Neuronal stem cell (in vitro differentiated cells): ENCODE data around the gene OR10H3.
"Not testable (repeated sequence)": the region's sequence is repeated elsewhere in the genome, so short reads cannot be mapped to it uniquely, and the experiment has no call there.

Experiments used
- DNase-seq: peaks from one replicate; pipeline ENCODE4 v3.0.0-alpha.2; 2013; ENCODE audit warnings: low spot score
- H2AFZ ChIP-seq: one replicate; pipeline ENCODE4 v1.6.1; 2013; ENCODE audit warnings: mild to moderate bottlenecking, low read length, inconsistent platforms
- H2AK5ac ChIP-seq: 2 replicates; pipeline ENCODE4 v1.6.1; 2013; ENCODE audit warnings: low read depth, mild to moderate bottlenecking, inconsistent platforms, low read length, moderate library complexity, mixed read lengths
- H2BK120ac ChIP-seq: 2 replicates; pipeline ENCODE4 v1.6.1; 2013; ENCODE audit warnings: low read depth, mild to moderate bottlenecking, inconsistent platforms, low read length, moderate library complexity, mixed read lengths
- H2BK12ac ChIP-seq: one replicate; pipeline ENCODE4 v1.6.1; 2013; ENCODE audit warnings: low read length, inconsistent platforms
- H2BK15ac ChIP-seq: 2 replicates; pipeline ENCODE4 v1.6.1; 2013; ENCODE audit warnings: mild to moderate bottlenecking, low read length, inconsistent platforms, mixed read lengths
- H2BK5ac ChIP-seq: one replicate; pipeline ENCODE4 v1.6.1; 2013; ENCODE audit warnings: inconsistent platforms, mild to moderate bottlenecking, low read length, moderate library complexity
- H3K14ac ChIP-seq: one replicate; pipeline ENCODE4 v1.6.1; 2013; ENCODE audit warnings: low read length, inconsistent platforms
- H3K18ac ChIP-seq: 2 replicates; pipeline ENCODE4 v1.6.1; 2013; ENCODE audit warnings: low read length, inconsistent platforms
- H3K23ac ChIP-seq: 2 replicates; pipeline ENCODE4 v1.6.1; 2013; ENCODE audit warnings: low read depth, mild to moderate bottlenecking, mixed read lengths, low read length, inconsistent platforms; ENCODE audit not compliant: poor library complexity
- H3K27ac ChIP-seq: replicated peaks from 3 replicates; pipeline ENCODE4 v1.5.1; 2013; ENCODE audit warnings: low read length, inconsistent platforms
- H3K27me3 ChIP-seq, 3 experiments: 2 replicates each; pipeline ENCODE4 v1.6.1; 2013; ENCODE audit warnings: low read length in 3 of 3, mild to moderate bottlenecking in 2 of 3, inconsistent platforms in 1 of 3, low read depth in 1 of 3, mixed read lengths in 1 of 3, moderate library complexity in 1 of 3; ENCODE audit not compliant: control insufficient read depth in 3 of 3, insufficient read depth in 3 of 3
- H3K36me3 ChIP-seq, 2 donors: replicated peaks in 1 of 2; 2 replicates each; pipeline ENCODE4 v1.6.1; 2013; ENCODE audit warnings: low read length in 2 of 2; ENCODE audit not compliant: control insufficient read depth in 2 of 2, insufficient read depth in 2 of 2
- H3K4ac ChIP-seq: 2 replicates; pipeline ENCODE4 v1.6.1; 2013; ENCODE audit warnings: inconsistent platforms, mild to moderate bottlenecking, low read length, moderate library complexity
- H3K4me1 ChIP-seq, 2 donors: 1 replicate in 1 of 2; 2 replicates in 1 of 2; pipeline ENCODE4 v1.6.1; 2013; ENCODE audit warnings: low read length in 2 of 2, low read depth in 1 of 2; ENCODE audit not compliant: control insufficient read depth in 2 of 2, insufficient read depth in 1 of 2
- H3K4me2 ChIP-seq: one replicate; pipeline ENCODE4 v1.6.1; 2013; ENCODE audit warnings: mild to moderate bottlenecking, low read length, inconsistent platforms; ENCODE audit not compliant: insufficient read depth, poor library complexity, severe bottlenecking
- H3K4me3 ChIP-seq, 2 donors: 2 replicates each; pipeline ENCODE4 v1.5.1; 2013; ENCODE audit warnings: low read length in 2 of 2, mild to moderate bottlenecking in 2 of 2, inconsistent platforms in 1 of 2, moderate library complexity in 1 of 2
- H3K79me1 ChIP-seq: one replicate; pipeline ENCODE4 v1.6.1; 2013; ENCODE audit warnings: low read depth, mild to moderate bottlenecking, inconsistent platforms, low read length, moderate library complexity
- H3K9ac ChIP-seq: one replicate; pipeline ENCODE4 v1.6.1; 2013; ENCODE audit warnings: mild to moderate bottlenecking, low read depth, low read length, inconsistent platforms; ENCODE audit not compliant: poor library complexity
- H3K9me3 ChIP-seq, 2 donors: replicated peaks in 1 of 2; 2 replicates each; pipeline versions ENCODE3 to v1.6.1; 2013; ENCODE audit warnings: low read length in 2 of 2, mild to moderate bottlenecking in 2 of 2, inconsistent platforms in 1 of 2, low read depth in 1 of 2, mixed read lengths in 1 of 2, moderate library complexity in 1 of 2; ENCODE audit not compliant: control insufficient read depth in 2 of 2, insufficient read depth in 1 of 2
- H4K8ac ChIP-seq: one replicate; pipeline ENCODE4 v1.6.1; 2013; ENCODE audit warnings: low read depth, mild to moderate bottlenecking, inconsistent platforms, low read length, moderate library complexity
- H4K91ac ChIP-seq: one replicate; pipeline ENCODE4 v1.6.1; 2013; ENCODE audit warnings: low read length, low read depth, mild to moderate bottlenecking, inconsistent platforms; ENCODE audit not compliant: poor library complexity
- WGBS, 2 donors: extraction: QIAGEN DNeasy Blood & Tissue Kit; methylation state at CpG; one replicate each; pipeline ENCODE4 v1.1.7; 2013; ENCODE audit warnings: missing lambda C conversion rate in 2 of 2, mixed read lengths in 1 of 2; ENCODE audit not compliant: insufficient read length in 2 of 2, insufficient replicate concordance in 1 of 2; ENCODE audit errors: extremely low coverage in 2 of 2; 5-methylcytosine and 5-hydroxymethylcytosine counted together

The OR10H3 gene

DNA sequence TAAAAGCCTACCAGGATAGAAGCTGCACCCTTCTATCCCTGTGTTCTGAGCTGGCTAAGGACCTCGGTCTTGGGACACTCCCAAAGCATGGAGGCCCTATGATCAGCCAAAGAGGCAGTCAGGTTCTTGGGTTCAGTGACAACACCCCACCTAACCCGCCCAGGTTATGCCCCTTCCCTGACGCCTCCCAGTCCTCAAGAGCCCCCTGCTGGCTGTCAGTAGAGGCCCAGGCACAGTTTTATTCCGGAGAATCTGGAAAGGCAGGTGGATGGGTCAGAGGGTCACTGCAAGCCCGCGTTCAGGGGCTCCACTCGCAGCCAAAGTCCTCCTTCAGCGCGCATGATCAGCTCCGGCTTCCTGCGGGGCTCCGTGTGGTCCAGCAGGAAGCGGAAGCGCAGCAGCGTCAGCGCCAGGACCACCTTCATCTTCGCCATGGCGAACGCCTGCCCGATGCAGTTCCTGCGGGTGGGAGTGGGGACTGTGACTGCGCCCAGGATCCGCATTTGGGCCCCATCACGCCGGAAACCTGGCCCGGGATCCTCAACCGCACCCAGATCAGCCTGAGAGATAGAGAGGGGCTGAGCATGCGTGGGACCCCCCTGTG lies 22.3 kb downstream of the OR10H3 start:
- Histone ChIP-seq H4K8ac (no peak overlapping the region), H2BK15ac (no peak overlapping the region), H3K4ac (no peak overlapping the region), H2AK5ac (no peak overlapping the region), H3K27me3 (no peaks in the 10 kb centered on the region), H2BK120ac (no peak overlapping the region), H3K9me3 (peaks cover 0 to 20% of the 10 kb centered on the region in 2 donors), H4K91ac (no peak overlapping the region), H3K9ac (no peak overlapping the region), H2BK12ac (no peak overlapping the region), H3K14ac (no peak overlapping the region), H3K4me2 (no peak overlapping the region), H3K23ac (peak overlapping the region; percentile 65), H3K27ac (no peak overlapping the region), H2BK5ac (no peak overlapping the region), H3K36me3 (no peaks in the 10 kb centered on the region), H3K4me1 (no peaks in the 10 kb centered on the region), H2AFZ (no peak overlapping the region), H3K4me3 (peak overlapping the region in 1 of 2 donors; percentile 51), H3K79me1 (no peaks in the 10 kb centered on the region), H3K18ac (no peak overlapping the region)
- DNase-seq, result no peak
- no CpG with 5 or more reads among the region's 28 CpGs for WGBS, 2 donors

DNA sequence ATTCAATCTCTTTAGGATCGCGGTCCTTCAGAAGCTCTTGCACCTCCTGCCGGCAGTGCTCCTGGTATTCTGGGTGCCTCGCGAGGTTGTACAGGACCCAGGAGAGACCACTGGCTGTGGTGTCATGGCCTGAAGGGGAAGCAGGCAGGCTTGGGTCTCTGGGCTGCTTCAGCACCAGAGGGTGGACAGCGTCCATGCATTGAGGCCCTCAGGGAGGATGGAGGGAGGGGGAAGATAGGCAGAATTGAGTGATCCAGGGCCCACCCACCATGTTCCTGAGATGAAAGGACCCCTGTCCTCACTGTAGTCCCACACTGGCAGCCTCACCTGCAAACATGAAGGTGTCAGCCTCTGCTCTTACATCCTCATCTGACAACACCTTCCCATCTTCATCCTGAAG lies 31.8 kb downstream of the OR10H3 start:
- no peaks in the 10 kb centered on the region for H3K36me3 ChIP-seq
- H2BK5ac ChIP-seq, result no peak overlapping the region
- H3K79me1 ChIP-seq, result no peaks in the 10 kb centered on the region
- no peak overlapping the region for H2AK5ac ChIP-seq
- H3K27ac ChIP-seq, result no peak overlapping the region
- H3K4me3 ChIP-seq, result no peak overlapping the region
- no peak for DNase-seq
- no peak overlapping the region for H3K4ac ChIP-seq
- peak overlapping the region; percentile 30 for H3K9ac ChIP-seq
- H2BK12ac ChIP-seq, result no peak overlapping the region
- H3K18ac ChIP-seq, result no peak overlapping the region
- H3K27me3 ChIP-seq, result no peaks in the 10 kb centered on the region
- H4K8ac ChIP-seq, result no peak overlapping the region
- H3K14ac ChIP-seq, result no peak overlapping the region
- no peak overlapping the region for H3K4me2 ChIP-seq
- peaks cover 0 to 24% of the 10 kb centered on the region in 2 donors for H3K9me3 ChIP-seq
- no peak overlapping the region for H2BK120ac ChIP-seq
- no peaks in the 10 kb centered on the region for H3K4me1 ChIP-seq
- no peak overlapping the region for H2AFZ ChIP-seq
- WGBS, 2 donors, result no CpG with 5 or more reads among the region's 6 CpGs
- no peak overlapping the region for H4K91ac ChIP-seq
- no peak overlapping the region for H3K23ac ChIP-seq
- no peak overlapping the region for H2BK15ac ChIP-seq

DNA sequence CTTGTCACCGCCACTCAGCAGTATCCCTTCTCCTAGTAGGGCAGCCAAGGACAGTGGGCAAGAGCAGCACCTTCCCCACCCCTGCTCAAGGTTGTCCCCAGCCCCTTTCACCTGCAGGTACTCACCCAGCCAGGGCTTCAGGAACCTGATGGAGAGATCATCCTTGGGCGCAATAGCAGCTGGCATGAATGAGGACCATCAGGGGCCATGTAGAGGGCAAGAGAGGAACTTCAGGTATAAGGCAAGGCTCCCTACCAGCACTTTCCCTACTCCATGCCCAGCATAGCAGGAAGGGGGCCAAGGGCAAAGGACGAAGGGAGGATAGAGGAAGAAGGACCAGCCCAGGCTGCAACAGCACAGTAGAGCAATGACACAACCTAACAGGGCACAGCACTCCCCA lies 36.4 kb downstream of the OR10H3 start:
- not testable (repeated sequence) for H4K8ac ChIP-seq, DNase-seq, H2BK15ac ChIP-seq, H3K23ac ChIP-seq, H2AFZ ChIP-seq, H2BK5ac ChIP-seq, H3K4me1 ChIP-seq, H3K18ac ChIP-seq, H2BK120ac ChIP-seq, H3K79me1 ChIP-seq, H3K27me3 ChIP-seq, H3K4me2 ChIP-seq, H2AK5ac ChIP-seq, H4K91ac ChIP-seq, H3K36me3 ChIP-seq, H3K14ac ChIP-seq, H3K4me3 ChIP-seq, H3K9ac ChIP-seq, H3K27ac ChIP-seq, H2BK12ac ChIP-seq, H3K4ac ChIP-seq
- peaks cover 0 to 34% of the 10 kb centered on the region in 2 donors for H3K9me3 ChIP-seq
- WGBS, 2 donors, result no CpG with 5 or more reads among the region's 3 CpGs

DNA sequence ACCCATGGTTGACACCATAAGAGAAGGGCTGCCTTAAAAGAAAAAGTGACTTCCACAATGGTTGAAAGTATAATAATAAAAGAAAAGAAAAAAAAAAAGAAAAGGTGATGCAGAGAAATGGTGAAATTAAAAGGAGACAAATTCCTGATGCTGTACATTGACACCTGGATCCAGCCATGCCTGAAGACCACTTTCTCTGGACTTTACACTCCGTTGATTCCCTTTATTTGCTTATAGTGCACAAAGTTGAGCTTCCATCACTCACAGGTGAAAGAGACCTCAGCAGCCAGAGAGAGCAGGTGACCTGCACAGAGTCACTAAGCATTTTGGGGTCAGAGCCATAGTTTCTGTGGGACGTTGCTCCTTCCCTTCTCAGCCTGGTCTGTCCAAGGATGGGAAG lies 37.5 kb downstream of the OR10H3 start:
- Histone ChIP-seq H3K27ac (no peak overlapping the region), H3K4me2 (no peak overlapping the region), H3K18ac (no peak overlapping the region), H3K9me3 (peaks cover 0 to 34% of the 10 kb centered on the region in 2 donors), H2BK12ac (no peak overlapping the region), H3K9ac (no peak overlapping the region), H2BK5ac (no peak overlapping the region), H3K14ac (no peak overlapping the region), H4K91ac (no peak overlapping the region), H3K4ac (no peak overlapping the region), H4K8ac (no peak overlapping the region), H3K4me1 (peaks cover 0 to 7% of the 10 kb centered on the region in 2 donors), H3K23ac (no peak overlapping the region), H2BK120ac (no peak overlapping the region), H2AK5ac (no peak overlapping the region), H3K36me3 (no peaks in the 10 kb centered on the region), H3K4me3 (no peak overlapping the region), H3K27me3 (no peaks in the 10 kb centered on the region), H3K79me1 (no peaks in the 10 kb centered on the region), H2BK15ac (no peak overlapping the region), H2AFZ (no peak overlapping the region)
- no peak for DNase-seq
- WGBS, 2 donors, result no CpG with 5 or more reads among the region's 2 CpGs
